K562 (cell line): ENCODE measurements around the gene LAMTOR4.

Experiments
- ATF1 ChIP-seq, 2 experiments: fragments of 450-650 bp in 1 of 2; IDR thresholded peaks; 2 replicates each; pipeline ENCODE4 v1.6.1; 2016; ENCODE audit warnings: missing compliant biosample characterization in 1 of 2, missing genetic modification characterization in 1 of 2
- CHD1 ChIP-seq: fragments of 200-600 bp; sonication (generic); IDR thresholded peaks from one replicate; pipeline ENCODE4 v1.6.1; 2012; ENCODE audit warnings: mild to moderate bottlenecking, moderate library complexity, low read length, inconsistent platforms

- TF ChIP-seq CHD1 (no peak), ATF1 (CRISPR knock-in tag; IDR thresholded peaks at IDR 0.05) (no peak), ATF1 (tag; IDR thresholded peaks at IDR 0.05) (no peak)
These were observed 42.1 kb upstream of the LAMTOR4 start for GRCh38 chr7:100106633-100107032.
